GM03348 (cell line): ENCODE results near the gene AGAP1.

Experiments used
- DNase-seq: peaks from one replicate; pipeline ENCODE4 v3.0.0; 2012; ENCODE audit warnings: low spot score

The AGAP1 gene

DNA sequence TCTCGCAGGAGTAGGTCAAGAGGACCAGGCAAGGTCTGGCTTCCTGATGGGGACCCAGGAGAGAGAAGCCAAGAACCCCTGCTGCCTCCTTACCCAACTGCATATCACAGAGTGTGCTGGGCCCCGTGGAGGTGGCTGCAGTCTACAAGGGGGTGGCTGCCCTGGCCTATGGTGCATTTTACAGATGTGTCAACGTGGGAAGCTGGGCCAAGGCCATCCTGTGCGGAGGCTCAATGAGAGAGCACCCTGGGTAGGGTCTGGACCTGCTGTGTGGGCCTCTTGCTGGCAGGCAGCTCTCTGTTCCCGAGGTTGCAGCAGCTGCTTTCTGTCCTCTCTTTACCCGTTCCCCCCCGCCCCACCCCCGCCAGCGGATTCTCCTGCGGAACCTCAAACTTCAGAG lies 612.9 kb downstream of the AGAP1 start:
- no peak for DNase-seq

DNA sequence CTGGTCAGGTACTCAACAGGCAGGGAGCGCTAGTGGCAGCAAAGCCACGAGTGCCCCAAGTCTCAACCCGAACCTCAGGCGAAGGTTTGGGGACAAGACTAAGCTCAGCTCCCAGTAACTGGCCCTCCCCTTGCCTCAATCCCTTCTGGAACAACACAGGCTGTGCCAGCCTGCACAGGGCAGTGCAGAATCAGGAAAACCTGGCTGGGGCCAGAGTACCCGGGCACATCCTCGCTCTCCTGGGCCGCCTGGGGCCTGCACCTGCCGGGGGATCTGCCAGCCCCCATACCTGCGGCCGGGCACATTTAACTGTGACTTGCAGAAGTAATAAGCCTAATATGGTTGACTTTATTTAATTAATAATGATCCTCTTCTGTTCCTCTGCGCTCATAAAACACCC lies 613.7 kb downstream of the AGAP1 start:
- DNase-seq = no peak

DNA sequence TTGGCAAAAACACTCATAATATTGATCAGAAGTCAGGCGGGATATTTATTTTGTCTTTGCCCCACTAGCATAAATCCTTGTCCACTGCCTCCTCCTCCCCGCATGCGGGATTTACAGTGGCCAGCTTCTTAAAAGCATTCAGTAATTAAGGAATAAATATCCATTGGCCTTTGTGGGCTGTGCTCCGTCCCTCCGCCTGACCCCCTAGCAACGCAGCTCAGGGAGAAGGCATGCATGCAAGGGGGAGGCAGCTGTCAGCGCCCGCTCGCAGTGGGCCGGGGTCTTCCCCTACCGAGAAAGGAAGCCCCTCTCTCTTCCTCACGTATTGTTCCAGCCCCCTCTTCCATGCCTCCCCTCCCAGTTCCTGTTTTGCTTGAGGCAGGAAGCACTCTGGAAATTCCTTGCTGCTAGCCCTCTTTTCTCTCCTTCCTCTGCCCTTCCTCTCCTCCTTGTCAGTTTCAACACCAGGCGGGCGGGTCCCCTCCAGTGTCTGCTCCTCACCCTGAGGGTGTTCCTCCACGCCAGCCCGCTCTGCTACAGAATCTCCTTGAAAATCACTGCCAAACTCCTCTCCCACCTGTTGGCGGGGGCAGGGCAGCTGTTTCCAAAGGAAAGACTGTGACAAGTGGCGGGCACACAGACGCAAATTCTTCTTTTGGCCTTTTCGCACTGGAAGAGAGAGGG lies 614.2 kb downstream of the AGAP1 start:
- no peak for DNase-seq

DNA sequence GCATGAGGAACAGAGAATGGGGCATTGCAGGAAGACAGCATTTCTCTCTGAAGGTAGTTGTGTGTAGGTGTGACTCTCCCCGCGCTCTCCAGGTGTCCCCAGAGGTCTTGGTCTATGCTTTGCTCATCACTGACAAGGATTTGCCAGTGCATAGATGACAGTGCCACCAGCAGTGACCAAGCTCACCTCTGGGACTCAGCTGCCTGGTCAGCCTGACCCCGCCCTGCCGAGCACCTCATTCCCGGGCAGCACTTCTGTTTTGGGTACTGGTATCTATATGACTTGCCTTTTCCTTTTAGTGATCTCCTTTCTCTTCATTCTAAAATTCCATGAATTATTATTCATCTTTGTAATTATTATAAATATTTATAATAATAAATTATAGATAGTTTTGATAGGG lies 615.2 kb downstream of the AGAP1 start:
- DNase-seq = no peak

DNA sequence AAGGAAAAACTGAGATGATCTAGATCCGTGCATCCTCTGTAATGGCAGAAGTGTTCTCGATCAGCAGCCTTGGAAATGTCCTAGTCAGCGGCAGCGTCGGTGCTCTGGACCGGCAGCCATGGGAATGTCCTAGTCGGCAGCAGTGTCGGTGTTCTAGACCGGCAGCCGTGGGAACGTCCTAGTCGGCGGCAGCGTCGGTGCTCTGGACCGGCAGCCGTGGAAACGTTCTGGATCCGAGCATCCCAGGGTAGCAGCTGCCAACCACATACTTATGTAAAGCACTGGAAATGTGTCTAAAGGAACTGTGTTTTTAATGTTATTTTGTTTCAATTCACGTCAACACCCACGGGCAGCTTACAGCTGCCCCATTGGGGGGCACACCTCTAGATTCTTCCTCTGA lies 615.6 kb downstream of the AGAP1 start:
- DNase-seq = no peak

DNA sequence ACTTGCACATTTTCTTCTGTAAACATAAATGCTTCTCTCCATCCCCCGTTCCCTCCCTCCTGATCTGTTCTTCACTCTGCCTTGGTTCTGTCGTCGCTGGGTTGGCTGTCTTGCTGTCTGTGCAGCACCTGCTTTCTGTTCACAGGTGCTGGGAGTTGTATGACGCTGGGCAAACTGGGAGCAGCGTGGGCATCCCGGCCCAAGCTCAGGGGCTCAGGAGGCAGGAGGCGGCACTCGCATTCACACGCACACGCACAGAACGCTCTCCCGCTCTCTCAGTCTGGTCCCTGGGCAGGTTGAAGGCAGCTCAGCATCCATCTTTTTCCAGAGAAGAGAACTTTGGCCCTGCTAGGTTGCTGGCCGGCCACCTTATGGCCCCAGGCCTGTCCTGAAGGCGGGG lies 618.6 kb downstream of the AGAP1 start:
- DNase-seq = no peak

DNA sequence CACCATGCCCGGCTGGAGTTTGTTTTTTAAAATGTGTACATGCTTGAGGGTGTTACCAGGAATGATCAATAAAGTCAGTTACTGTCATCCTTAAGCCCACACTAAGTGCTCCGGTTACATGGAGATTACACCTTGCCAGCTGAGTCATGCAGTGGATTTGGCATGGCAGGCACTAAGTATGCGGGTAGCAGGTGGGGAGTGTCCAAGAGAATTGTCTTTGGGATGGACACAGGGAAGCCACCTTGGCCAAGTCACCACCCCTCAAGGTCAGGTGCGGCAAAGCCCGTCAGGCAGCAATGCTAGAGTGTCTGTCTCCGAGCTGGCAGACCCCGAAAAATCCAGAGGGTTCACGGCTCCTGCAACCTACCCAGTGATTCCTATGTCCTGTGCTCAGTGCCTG lies 619.6 kb downstream of the AGAP1 start:
- DNase-seq = no peak

DNA sequence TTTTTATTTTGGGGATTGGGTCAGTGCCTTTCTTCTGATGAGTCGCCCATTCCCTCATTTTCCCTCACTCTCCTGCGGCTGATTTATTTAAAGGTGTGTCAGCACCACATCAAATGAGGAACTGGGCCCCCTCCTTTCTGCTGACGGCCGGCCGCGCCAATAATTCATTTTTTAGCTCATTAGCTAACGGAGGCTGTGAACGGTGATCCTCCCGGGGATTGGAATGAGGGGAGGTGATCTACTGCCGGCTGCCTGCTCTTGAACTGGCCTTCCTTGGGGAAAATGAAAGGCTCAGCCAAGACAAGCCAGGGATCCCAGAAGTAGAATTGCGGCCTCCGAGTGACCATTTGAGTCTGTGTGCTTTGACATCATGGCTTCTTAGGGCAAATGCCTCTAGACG lies 620.1 kb downstream of the AGAP1 start:
- no peak for DNase-seq

DNA sequence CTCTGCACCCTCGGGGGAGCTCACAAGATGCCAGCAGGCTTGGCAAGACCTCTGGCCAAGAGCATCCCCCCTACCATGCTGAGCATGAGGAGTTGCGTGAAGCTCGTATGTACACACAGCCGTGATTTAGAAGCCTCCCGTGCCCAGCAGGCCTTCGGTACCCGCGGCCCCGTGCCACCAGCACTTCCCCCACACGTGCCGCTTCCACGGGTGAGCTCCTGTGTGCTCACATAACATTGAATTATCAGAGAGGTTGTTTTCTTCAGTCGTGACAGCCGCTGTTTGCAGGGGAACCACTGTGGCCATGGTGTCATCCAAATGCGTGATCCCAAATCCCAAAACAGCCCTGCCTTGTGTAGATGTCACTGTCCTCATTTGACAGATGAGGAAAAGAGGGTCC lies 621.1 kb downstream of the AGAP1 start:
- no peak for DNase-seq

DNA sequence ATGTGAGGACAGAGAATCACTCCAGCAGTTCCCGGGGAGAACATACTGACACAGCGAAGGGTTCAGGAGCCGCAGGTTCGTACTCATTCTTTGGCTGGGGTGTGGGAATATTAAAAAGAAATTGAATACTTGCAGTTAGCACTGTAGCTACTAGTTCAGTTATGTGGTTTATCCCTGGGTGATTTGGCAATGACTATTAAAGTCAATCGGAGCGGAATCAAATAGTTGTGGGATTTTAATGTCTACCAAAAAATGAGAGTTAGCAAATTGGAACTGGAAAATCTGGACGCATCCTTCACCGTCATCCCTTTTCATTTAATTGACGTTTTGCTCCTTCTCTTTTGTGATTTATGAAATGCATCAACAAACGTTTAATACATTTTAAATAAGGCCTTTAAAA lies 623.6 kb downstream of the AGAP1 start:
- DNase-seq = no peak

DNA sequence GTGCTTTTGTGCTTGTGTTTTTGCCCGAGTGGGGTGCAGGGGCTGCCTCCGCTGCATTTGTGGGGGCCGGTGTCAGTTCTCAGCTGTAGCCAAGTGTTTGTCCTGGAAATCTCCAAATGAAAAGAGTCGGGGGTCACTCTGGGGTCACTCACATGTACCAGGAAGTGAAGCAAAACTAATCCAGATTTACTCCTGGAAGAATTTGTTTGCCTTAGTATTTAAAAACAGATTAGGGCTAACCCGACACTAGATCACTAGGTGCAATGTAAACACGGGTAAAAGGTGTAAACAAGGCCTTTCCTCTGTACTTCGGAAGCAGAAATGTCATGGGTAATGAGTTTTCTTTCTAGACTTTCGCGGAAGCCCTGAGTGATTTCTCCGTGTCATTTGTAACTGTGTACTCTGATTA lies 624.0 kb downstream of the AGAP1 start:
- no peak for DNase-seq

DNA sequence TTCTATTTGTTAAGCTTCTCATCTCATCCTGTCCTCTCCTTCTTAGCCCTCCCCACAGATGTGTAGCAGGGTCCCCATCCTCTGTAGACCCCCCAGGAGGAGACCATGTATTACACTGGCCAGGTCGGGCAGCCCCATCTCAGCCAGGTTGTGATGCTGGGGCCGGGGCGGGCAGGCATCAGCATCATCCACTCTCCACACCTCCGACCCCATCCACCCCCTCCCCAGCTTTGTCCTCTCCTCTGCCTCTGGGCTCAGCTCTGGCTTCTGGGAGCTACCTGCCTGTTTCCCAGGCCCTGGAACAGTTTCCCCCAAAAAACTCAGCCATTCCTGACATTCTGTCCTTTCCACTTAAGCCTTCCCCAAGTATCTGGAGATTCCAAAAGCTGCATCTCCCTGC lies 625.2 kb downstream of the AGAP1 start:
- DNase-seq = no peak

DNA sequence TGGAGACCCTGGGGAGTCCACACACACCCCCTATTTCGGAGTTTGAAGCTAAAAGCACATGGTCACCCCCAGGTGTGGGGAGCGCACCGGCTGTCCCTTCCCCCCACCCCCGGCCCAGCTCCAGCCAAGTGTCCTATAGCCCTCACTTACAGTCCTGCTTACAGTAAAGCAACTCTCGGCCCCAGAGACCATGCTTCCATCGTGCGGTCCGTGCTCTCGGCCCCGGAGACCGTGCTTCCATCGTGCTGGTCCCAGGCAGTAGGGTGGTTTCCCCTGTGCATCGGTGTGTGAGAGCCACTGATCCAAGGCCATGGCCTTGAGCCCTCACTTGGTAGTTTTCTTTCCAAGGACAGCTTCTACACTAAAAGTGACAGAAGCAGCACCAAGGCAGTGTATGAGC lies 625.6 kb downstream of the AGAP1 start:
- no peak for DNase-seq

DNA sequence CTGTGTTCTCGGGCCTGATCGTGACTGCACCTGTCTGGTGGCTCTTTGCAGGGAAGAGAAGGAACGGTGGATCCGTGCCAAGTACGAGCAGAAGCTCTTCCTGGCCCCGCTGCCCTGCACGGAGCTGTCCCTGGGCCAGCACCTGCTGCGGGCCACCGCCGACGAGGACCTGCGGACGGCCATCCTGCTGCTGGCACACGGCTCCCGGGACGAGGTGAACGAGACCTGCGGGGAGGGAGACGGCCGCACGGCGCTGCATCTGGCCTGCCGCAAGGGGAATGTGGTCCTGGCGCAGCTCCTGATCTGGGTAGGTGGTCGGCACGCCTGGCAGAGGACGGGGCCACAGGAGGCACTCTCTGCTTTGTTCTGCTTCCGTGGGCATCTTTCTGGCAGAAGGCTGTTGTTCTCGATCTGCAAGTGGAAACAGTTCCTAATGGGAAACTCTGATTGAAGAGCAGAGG lies 626.3 kb downstream of the AGAP1 start:
- DNase-seq = no peak

DNA sequence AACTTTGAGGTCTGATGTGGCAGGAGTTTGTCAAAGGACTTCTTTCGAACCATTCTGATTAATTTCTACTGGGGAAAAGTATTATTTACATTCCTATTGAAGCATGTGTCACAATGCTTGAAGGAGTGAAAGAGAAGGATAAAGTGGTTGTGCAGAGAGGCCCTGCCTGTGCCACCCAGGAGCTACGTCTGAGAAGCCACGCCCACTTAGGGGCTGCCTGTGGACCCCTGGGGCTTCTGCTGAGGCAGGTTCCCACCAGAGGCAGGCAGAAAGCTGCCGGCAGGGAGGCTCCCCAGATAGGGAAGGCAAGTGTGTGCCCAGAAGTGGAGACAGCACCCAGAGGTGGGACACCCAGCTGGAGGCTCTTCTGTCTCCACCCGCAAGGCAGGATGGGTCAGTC lies 627.0 kb downstream of the AGAP1 start:
- DNase-seq = no peak

DNA sequence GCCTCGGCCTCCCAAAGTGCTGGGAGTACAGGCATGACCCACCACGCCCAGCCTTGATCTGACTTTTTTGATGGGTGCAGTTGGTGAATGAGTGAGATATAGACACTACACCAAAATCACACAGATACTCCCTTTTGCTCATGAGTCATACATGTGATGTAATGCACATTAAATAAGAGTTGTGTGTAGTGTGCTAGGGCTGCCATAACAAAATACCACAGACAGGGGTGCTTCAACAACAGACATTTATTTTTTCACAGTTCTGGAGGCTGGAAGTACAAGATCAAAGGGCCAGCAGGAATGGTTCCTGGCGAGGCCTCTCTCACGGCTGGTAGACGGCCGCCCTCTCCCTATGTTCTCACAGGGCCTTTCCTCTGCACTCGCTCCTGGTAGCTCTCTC lies 627.7 kb downstream of the AGAP1 start:
- DNase-seq = no peak

DNA sequence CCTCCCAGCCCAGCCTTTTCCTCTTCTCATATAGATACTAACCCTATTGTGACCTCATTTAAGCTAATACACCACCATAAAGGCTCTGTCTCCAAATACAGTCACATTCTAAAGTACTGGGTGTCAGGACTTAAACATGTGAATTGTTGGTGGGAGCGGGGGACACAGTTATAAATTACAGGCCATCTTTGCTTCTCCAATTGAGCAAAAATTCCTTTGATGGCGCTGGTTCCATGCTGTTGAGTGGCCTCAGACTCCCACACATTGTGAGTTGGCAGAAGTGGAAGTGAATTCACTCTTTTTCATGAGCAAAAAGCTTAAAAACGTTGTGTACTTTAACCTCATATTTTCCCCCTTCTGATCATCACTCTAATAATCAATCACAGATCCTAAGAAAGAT lies 628.4 kb downstream of the AGAP1 start:
- no peak for DNase-seq

DNA sequence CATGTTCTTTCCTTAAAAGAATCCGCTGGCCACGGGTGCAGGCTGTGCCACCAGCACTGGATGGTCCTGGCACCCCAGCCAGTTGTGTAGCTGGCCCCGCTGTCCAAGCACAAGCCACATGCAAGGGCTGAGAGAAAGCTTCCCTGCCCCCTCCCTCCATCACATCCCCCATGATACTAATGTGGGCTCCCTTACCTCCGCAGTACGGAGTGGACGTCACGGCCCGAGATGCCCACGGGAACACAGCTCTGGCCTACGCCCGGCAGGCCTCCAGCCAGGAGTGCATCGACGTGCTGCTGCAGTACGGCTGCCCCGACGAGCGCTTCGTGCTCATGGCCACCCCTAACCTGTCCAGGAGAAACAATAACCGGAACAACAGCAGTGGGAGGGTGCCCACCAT lies 629.9 kb downstream of the AGAP1 start:
- no peak for DNase-seq

DNA sequence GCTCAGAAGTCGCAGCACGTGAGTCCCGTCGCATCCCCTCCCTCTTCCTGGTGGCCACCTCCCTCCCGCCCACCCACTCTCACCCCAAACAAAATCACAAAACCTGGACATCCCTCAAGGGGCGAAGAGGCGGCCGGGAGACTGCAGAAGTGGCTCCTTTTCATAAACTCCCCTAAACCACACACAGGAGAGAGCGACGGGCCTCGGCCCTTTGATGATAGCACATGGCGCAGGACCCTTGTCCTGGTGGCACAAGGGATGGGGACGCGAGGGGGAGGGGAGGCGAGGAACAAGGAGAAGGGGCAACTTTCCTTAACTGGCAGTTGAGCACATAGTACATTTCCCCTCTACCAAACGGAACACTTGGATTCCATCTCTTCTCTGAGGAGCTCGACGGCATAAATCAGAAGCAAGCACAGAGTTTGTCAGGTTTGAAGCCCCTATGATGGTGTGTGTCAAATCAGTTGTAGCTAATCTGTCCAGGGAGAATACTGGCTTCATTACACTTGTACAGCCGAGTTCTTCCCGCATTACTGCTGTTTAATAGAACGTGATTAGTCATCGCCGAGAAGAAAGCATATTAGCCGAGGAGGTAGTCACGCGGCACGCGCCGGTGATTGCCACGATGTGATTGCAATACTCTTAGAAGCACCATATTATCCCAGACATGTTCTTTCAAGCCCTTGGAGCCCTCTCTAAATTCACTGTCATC lies 630.5 kb downstream of the AGAP1 start:
- no peak for DNase-seq

DNA sequence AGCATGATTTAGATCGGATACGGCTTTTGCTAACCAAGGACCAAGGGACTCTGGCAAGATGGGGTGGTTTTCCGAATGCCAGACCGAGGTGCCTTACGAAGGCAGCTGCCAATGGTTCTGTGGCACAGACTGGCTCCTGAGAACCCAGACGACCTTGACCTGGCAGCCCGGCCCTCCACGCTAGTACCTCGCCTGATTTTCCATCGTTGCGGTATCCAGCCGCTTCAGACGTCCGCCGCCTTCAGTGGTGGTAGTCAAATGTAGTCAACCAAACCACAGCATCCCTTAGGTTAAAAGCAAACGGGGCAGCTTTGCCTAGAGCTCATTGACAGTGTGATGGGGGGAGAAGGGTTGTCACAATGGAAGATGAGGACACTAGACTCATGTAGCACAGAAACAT lies 631.7 kb downstream of the AGAP1 start:
- DNase-seq = no peak

DNA sequence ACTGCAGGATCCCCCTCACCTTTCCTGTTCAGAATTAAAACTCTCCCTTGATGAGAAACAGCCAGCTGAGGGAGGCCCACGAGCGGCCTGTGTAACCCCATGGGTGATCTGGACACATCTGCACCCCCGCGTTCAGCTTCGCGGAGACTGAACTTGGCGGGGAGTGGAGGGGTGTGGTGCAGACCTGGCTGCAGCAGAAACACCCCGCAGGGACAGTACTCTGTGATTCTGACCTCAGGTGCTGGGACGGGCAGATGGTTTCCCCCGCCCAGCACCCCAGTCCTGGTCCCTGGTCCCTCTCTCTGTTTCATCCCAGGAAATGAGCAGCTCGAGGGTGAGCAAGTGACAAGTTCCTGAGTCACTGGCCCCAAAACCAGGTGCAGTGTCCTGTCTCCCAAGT lies 633.2 kb downstream of the AGAP1 start:
- no peak for DNase-seq

DNA sequence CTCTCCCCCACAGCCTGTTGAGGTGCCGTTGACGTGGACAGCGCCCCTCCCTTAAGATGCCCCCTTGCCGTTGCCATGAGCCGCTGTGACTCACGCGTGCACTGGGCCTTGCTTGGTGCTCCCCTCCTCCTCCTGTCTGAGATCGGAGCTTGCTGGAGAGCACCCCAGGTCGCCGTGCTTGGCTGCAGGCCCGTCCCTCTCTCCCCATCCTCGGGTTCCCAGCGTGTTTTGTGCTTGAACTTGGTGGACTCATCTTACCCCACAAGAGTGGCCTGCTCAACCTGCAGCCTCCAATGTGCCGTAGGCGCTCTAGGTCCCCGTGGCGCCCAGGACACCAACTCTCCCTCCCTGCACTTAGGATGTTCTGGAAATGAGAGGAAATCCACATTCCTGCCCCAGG lies 634.5 kb downstream of the AGAP1 start:
- no peak for DNase-seq

DNA sequence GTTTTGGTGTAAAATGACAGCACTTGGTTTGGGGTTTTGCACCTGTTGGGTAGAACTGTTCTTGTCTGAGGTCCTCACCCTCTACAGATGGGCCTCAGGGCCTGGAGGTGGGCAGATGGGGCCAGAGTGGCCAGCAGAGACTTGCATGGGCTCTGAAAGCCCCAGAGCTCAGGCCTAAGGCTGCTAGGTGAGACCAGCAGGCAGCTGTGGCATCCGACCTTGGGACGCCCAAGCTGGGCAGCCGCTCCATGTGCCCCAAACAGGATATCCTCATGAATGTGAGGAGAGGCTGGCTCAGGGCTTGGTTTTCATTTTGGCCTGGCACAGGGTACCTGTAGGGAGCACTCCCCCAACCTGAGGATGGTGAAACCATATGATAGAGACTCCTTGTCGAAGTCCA lies 636.1 kb downstream of the AGAP1 start:
- no peak for DNase-seq

DNA sequence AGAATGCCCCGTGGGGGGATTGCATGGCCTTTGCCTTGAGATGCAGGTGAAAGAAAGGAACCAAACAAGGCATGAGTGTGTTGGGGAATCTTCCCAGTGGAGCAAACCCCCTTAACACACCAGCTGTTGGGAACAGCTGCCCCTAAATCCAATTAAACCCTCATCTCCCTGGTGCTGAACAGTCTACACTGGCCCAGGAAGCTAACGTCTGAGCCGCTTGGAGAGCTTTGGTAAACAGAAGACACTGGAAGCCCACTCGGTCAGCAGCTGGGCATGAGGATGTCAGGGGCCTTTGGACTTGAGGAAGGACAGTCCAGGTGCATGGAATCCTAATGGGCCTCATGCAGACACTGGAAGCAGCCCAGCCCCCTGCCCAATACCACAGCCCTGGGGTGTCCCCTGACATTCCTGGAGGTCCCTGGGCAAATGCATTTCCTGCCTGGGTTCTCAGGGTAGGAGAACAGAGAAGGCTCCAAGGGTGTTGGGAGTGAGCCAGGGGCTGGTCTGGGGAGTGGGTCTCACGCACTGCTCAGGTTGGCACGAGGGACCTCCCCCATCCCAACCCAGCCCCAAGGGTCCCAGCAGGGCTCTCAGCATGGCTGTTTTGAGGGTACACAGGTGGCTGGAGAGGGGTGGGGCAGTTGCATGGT lies 636.6 kb downstream of the AGAP1 start:
- DNase-seq = no peak
